ENCODE measurements around the gene UHMK1. TPM values are rescaled to one million over a fixed set of nuclear protein-coding genes. Genes with fewer than 3 reads are reported as not detected.

The UHMK1 gene
- total and polyA plus RNA-seq, 8 donors: 4.3 to 19.0 (median 9.9) TPM

- intact Hi-C loops (cut with DNase I): no loop called here
- Histone ChIP-seq H3K27ac (no peak overlapping the region), H3K36me3 (peaks cover 0 to 49% (median 6%) of the 10 kb centered on the region in 3 donors), H3K4me3 (no peak overlapping the region), H3K9me3 (no peaks in the 10 kb centered on the region), H3K4me1 (no peaks in the 10 kb centered on the region), H3K27me3 (no peaks in the 10 kb centered on the region)
- DNase-seq: no peak
- FAIRE-seq: no peak
- no peak for TF ChIP-seq CTCF (IDR thresholded peaks at IDR 0.05)
- ATAC-seq: no peak
- WGBS, 2 donors: 81 to 89% methylated on average over 1 of the region's 1 CpG
These were observed 81.3 kb downstream of the UHMK1 start for GRCh38 chr1:162578936-162579335.

Other genes with a start within 250 kb of the UHMK1 start
- not detected for gene SPATA46, start 121.0 kb upstream of the UHMK1 start, total RNA-seq
- not detected for gene SPATA46, start 121.0 kb upstream of the UHMK1 start, polyA plus RNA-seq
- gene C1orf226, start 116.1 kb upstream of the UHMK1 start, total RNA-seq: 1 to 10 TPM; 2.0 to 4.2 (median 2.6) TPM
- gene C1orf226, start 116.1 kb upstream of the UHMK1 start, polyA plus RNA-seq: 1 to 10 TPM; 1.3 to 1.6 TPM
- gene SH2D1B, start 85.7 kb upstream of the UHMK1 start, total RNA-seq: under 1 TPM in 1 of 6 donors, not detected in 5; 0.06 TPM
- gene SH2D1B, start 85.7 kb upstream of the UHMK1 start, polyA plus RNA-seq: not detected
- gene UAP1, start 63.9 kb downstream of the UHMK1 start, total RNA-seq: 10 to 100 TPM; 42.0 to 53.8 (median 47.5) TPM
- 10 to 100 TPM; 38.7 to 47.3 TPM for gene UAP1, start 63.9 kb downstream of the UHMK1 start, polyA plus RNA-seq
- 10 to 100 TPM in 1 of 6 donors, 1 to 10 TPM in 5; 2.5 to 14.6 (median 5.4) TPM for gene DDR2, start 134.6 kb downstream of the UHMK1 start, total RNA-seq
- 1 to 10 TPM; 1.4 to 2.8 TPM for gene DDR2, start 134.6 kb downstream of the UHMK1 start, polyA plus RNA-seq